H54 (cell line): ENCODE data around the gene CELSR1.

Source experiments
- DNase-seq: peaks from one replicate; pipeline ENCODE4 v3.0.0; 2011; ENCODE audit warnings: low spot score, mixed read lengths; ENCODE audit not compliant: insufficient read length
- FAIRE-seq: peaks from 3 replicates; lab custom pipeline; 2011; peaks lifted over from hg19 to GRCh38; lab: Jason Lieb, UNC
- POLR2A ChIP-seq: IDR thresholded peaks from 2 replicates; pipeline ENCODE4 v1.6.1; 2011; ENCODE audit warnings: low read depth, mild to moderate bottlenecking, low read length

CELSR1 gene

GRCh38 chr22:46538814-46539160, 1.4 kb upstream of the CELSR1 start:
- no peak for TF ChIP-seq POLR2A
- FAIRE-seq (no peak), DNase-seq (no peak)

GRCh38 chr22:46537946-46538813, 760 bp upstream of the CELSR1 start:
- no peak for FAIRE-seq
- DNase-seq = no peak
- TF ChIP-seq POLR2A = no peak

GRCh38 chr22:46536537-46537224, 739 bp downstream of the CELSR1 start:
- no peak for TF ChIP-seq POLR2A
- no peak for DNase-seq
- FAIRE-seq = no peak

GRCh38 chr22:46535876-46536536, 1.4 kb downstream of the CELSR1 start:
- no peak for DNase-seq
- no peak for TF ChIP-seq POLR2A
- no peak for FAIRE-seq

- no peak for TF ChIP-seq POLR2A
- DNase-seq (no peak), FAIRE-seq (no peak)
Measured at GRCh38 chr22:46534901-46535630, 2.4 kb downstream of the CELSR1 start.

GRCh38 chr22:46534177-46534776, 3.1 kb downstream of the CELSR1 start:
- DNase-seq (no peak), FAIRE-seq (no peak)
- no peak for TF ChIP-seq POLR2A

GRCh38 chr22:46533070-46533833, 4.2 kb downstream of the CELSR1 start:
- no peak for TF ChIP-seq POLR2A
- FAIRE-seq (no peak), DNase-seq (no peak)

GRCh38 chr22:46532416-46532815, 5.0 kb downstream of the CELSR1 start:
- DNase-seq = no peak
- TF ChIP-seq POLR2A = no peak
- no peak for FAIRE-seq

- no peak for DNase-seq
- no peak for TF ChIP-seq POLR2A
- FAIRE-seq = no peak
Measured at GRCh38 chr22:46531581-46532175, 5.7 kb downstream of the CELSR1 start.

GRCh38 chr22:46528121-46528610, 9.3 kb downstream of the CELSR1 start:
- DNase-seq (no peak), FAIRE-seq (peak; percentile 50)
- TF ChIP-seq POLR2A = no peak

- TF ChIP-seq POLR2A = no peak
- FAIRE-seq (no peak), DNase-seq (no peak)
Measured at GRCh38 chr22:46526244-46526839, 11.1 kb downstream of the CELSR1 start.
